ENCODE data around the gene GPHN. TPM values are rescaled to one million over a fixed set of nuclear protein-coding genes. Genes with fewer than 3 reads are reported as not detected.

GPHN gene
- polyA plus RNA-seq, 2 of the 4 experiments (the other 2 are of a cell fraction), result 12.7 to 15.5 TPM

DNA sequence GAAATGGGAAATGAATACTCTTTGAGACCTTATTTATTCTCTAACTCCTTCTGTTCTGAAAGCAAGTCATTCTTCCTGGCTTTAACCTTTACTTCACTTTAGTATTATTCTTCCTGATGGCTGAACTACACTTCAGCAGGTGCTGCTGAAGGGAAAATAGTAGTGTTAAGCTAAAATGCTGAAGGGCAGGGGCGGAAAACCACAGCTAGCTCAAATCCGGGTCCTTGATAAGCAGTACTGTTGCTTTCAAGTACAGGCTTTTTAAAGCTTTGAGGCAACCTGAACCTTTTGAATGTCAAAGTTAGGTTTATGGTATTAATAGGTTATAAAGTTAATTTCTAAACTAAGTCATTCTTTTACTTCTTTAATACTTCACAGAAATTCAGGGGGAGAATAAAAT is 11.0 kb upstream of the GPHN start (continued):
- no peak for TF ChIP-seq NPAS2 (CRISPR knock-in tag; IDR thresholded peaks at IDR 0.05; ENCODE audit: borderline replicate concordance)
- no peak for TF ChIP-seq MAFK (IDR thresholded peaks at IDR 0.05; ENCODE audit: partially characterized antibody)

- no peak for FAIRE-seq
- no peak overlapping the region for H3K4me3 ChIP-seq
- ChIA-PET POLR2A (interaction anchor here (1.9 kb wide), 1 partner anchor 9 kb away, joined by 7 read pairs; the partner anchor contains the start of gene GPHN), CTCF (interaction anchor here (0.5 to 2.1 kb wide), 2 partner anchors 9 to 667 kb away, joined by 3 to 12 read pairs; partner anchors contain the start of gene GPHN)
- ATAC-seq, result no peak
- no peak for DNase-seq (ENCODE audit: low read depth in 1 of 2, low spot score in 1 of 2)
- H3K9me3 ChIP-seq, result no peaks in the 10 kb centered on the region
- 49% methylated on average over 3 of the region's 3 CpGs for WGBS (ENCODE audit: missing lambda C conversion rate)
- no peak overlapping the region for H3K4me2 ChIP-seq
- TF ChIP-seq SREBF2 (IDR thresholded peaks at IDR 0.05) (no peak), REST (IDR thresholded peaks at IDR 0.05) (no peak), CEBPB (IDR thresholded peaks at IDR 0.05) (no peak), RARB (CRISPR knock-in tag; IDR thresholded peaks at IDR 0.05) (no peak), ELK1 (IDR thresholded peaks at IDR 0.05; ENCODE audit: low read depth, low read length) (no peak), BCL3 (IDR thresholded peaks at IDR 0.05) (no peak), RCOR1 (IDR thresholded peaks at IDR 0.05; ENCODE audit: low read depth, low read length) (no peak), NR3C1 (IDR thresholded peaks at IDR 0.05) (no peak), CBX2 (IDR thresholded peaks at IDR 0.05; ENCODE audit: borderline replicate concordance, low read depth) (no peak)
- TF ChIP-seq, protein P1, sequence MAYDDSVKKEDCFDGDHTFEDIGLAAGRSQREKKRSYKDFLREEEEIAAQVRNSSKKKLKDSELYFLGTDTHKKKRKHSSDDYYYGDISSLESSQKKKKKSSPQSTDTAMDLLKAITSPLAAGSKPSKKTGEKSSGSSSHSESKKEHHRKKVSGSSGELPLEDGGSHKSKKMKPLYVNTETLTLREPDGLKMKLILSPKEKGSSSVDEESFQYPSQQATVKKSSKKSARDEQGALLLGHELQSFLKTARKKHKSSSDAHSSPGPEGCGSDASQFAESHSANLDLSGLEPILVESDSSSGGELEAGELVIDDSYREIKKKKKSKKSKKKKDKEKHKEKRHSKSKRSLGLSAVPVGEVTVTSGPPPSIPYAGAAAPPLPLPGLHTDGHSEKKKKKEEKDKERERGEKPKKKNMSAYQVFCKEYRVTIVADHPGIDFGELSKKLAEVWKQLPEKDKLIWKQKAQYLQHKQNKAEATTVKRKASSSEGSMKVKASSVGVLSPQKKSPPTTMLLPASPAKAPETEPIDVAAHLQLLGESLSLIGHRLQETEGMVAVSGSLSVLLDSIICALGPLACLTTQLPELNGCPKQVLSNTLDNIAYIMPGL (CRISPR knock-in tag; IDR thresholded peaks at IDR 0.05; ENCODE audit: borderline replicate concordance), result no peak
- H3K27ac ChIP-seq, result no peak overlapping the region
- H3K4me1 ChIP-seq, result no peaks in the 10 kb centered on the region
These were observed 9.6 kb upstream of the GPHN start for GRCh38 chr14:66498311-66498710.

- POLR2A ChIA-PET, result no interaction called here
- Histone ChIP-seq H3K4me3 (no peak overlapping the region), H3K4me2 (no peak overlapping the region), H3K27ac (no peak overlapping the region), H3K4me1 (peaks cover 2% of the 10 kb centered on the region; the same call in 1 of the 3 replicates), H3K9me3 (no peaks in the 10 kb centered on the region)
- CTCF ChIA-PET, result no interaction called here
- no peak for FAIRE-seq
- 55% methylated on average over 4 of the region's 4 CpGs for WGBS (ENCODE audit: missing lambda C conversion rate)
- no peak for DNase-seq (ENCODE audit: low read depth in 1 of 2, low spot score in 1 of 2)
- no peak for ATAC-seq
- TF ChIP-seq JUN (IDR thresholded peaks at IDR 0.05), result no peak
- no peak for TF ChIP-seq ELK1 (IDR thresholded peaks at IDR 0.05; ENCODE audit: low read depth, low read length)
- TF ChIP-seq CHD2 (IDR thresholded peaks at IDR 0.05; ENCODE audit: low read length, partially characterized antibody), result no peak
- no peak for TF ChIP-seq CBX2 (IDR thresholded peaks at IDR 0.05; ENCODE audit: borderline replicate concordance, low read depth)
- TF ChIP-seq GATA3 (IDR thresholded peaks at IDR 0.05; ENCODE audit: borderline replicate concordance), result no peak
- TF ChIP-seq POLR2A (IDR thresholded peaks at IDR 0.05; ENCODE audit: low read length), result no peak
- no peak for TF ChIP-seq POLR2AphosphoS2 (conservative IDR thresholded peaks at IDR 0.05; ENCODE audit: low read length)
- TF ChIP-seq HDAC2 (IDR thresholded peaks at IDR 0.05), result no peak
- no peak for TF ChIP-seq RFX5 (IDR thresholded peaks at IDR 0.05)
- TF ChIP-seq ZFP36 (IDR thresholded peaks at IDR 0.05; ENCODE audit: borderline replicate concordance, partially characterized antibody), result no peak
- no peak for TF ChIP-seq TFCP2L1 (CRISPR knock-in tag; IDR thresholded peaks at IDR 0.05)
- TF ChIP-seq, protein P2, sequence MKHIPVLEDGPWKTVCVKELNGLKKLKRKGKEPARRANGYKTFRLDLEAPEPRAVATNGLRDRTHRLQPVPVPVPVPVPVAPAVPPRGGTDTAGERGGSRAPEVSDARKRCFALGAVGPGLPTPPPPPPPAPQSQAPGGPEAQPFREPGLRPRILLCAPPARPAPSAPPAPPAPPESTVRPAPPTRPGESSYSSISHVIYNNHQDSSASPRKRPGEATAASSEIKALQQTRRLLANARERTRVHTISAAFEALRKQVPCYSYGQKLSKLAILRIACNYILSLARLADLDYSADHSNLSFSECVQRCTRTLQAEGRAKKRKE (CRISPR knock-in tag; IDR thresholded peaks at IDR 0.05; ENCODE audit: low read depth), result no peak
- no peak for TF ChIP-seq HOXB5 (CRISPR knock-in tag; IDR thresholded peaks at IDR 0.05)
- TF ChIP-seq ESRRA (IDR thresholded peaks at IDR 0.05; ENCODE audit: borderline replicate concordance, low read length), result no peak
- TF ChIP-seq, protein P3, sequence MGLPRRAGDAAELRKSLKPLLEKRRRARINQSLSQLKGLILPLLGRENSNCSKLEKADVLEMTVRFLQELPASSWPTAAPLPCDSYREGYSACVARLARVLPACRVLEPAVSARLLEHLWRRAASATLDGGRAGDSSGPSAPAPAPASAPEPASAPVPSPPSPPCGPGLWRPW (IDR thresholded peaks at IDR 0.05), result no peak
- TF ChIP-seq MAX (IDR thresholded peaks at IDR 0.05), result no peak
These were observed 6.4 kb upstream of the GPHN start for GRCh38 chr14:66501592-66501991.

Measured in A549 (cell line).